Measurements from ENCODE around the gene GBP1.

DNA sequence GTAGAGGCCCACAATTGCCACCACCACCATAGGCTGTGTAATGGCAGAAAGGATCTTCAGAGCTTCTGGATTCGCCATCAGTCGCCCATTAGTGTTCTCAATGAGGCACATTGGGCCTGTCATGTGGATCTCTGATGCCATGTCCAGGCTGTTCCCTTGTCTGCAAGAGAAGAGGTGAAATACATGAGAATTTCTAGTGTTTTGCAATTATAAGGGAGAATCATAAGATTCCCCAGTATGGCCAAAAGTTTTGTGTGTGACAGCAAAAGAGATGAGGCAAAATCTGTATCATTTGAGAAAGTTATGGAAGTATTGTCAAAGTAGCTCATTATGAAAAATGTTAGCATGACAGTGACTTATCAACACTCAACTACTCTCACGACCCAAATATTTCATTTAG, 1.9 kb downstream of the GBP1 start:
- TF ChIP-seq, protein P1, sequence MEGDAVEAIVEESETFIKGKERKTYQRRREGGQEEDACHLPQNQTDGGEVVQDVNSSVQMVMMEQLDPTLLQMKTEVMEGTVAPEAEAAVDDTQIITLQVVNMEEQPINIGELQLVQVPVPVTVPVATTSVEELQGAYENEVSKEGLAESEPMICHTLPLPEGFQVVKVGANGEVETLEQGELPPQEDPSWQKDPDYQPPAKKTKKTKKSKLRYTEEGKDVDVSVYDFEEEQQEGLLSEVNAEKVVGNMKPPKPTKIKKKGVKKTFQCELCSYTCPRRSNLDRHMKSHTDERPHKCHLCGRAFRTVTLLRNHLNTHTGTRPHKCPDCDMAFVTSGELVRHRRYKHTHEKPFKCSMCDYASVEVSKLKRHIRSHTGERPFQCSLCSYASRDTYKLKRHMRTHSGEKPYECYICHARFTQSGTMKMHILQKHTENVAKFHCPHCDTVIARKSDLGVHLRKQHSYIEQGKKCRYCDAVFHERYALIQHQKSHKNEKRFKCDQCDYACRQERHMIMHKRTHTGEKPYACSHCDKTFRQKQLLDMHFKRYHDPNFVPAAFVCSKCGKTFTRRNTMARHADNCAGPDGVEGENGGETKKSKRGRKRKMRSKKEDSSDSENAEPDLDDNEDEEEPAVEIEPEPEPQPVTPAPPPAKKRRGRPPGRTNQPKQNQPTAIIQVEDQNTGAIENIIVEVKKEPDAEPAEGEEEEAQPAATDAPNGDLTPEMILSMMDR (IDR thresholded peaks at IDR 0.05; ENCODE audit: poor library complexity, severe bottlenecking) = no peak
- TF ChIP-seq, protein P2, sequence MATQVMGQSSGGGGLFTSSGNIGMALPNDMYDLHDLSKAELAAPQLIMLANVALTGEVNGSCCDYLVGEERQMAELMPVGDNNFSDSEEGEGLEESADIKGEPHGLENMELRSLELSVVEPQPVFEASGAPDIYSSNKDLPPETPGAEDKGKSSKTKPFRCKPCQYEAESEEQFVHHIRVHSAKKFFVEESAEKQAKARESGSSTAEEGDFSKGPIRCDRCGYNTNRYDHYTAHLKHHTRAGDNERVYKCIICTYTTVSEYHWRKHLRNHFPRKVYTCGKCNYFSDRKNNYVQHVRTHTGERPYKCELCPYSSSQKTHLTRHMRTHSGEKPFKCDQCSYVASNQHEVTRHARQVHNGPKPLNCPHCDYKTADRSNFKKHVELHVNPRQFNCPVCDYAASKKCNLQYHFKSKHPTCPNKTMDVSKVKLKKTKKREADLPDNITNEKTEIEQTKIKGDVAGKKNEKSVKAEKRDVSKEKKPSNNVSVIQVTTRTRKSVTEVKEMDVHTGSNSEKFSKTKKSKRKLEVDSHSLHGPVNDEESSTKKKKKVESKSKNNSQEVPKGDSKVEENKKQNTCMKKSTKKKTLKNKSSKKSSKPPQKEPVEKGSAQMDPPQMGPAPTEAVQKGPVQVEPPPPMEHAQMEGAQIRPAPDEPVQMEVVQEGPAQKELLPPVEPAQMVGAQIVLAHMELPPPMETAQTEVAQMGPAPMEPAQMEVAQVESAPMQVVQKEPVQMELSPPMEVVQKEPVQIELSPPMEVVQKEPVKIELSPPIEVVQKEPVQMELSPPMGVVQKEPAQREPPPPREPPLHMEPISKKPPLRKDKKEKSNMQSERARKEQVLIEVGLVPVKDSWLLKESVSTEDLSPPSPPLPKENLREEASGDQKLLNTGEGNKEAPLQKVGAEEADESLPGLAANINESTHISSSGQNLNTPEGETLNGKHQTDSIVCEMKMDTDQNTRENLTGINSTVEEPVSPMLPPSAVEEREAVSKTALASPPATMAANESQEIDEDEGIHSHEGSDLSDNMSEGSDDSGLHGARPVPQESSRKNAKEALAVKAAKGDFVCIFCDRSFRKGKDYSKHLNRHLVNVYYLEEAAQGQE (IDR thresholded peaks at IDR 0.05; ENCODE audit: borderline replicate concordance) = no peak
- no peak for TF ChIP-seq EZH2 (IDR thresholded peaks at IDR 0.05; ENCODE audit: borderline replicate concordance, insufficient read depth, low read length, poor library complexity, severe bottlenecking)
